Measurements from ENCODE around the gene TENT5C.

- TF ChIP-seq NCOA6 (IDR thresholded peaks at IDR 0.05) (no peak), CHD4 (IDR thresholded peaks at IDR 0.05; ENCODE audit: insufficient read depth, insufficient replicate concordance, low read depth, low read length, poor library complexity, severe bottlenecking) (no peak)
These were observed 34.4 kb upstream of the TENT5C start for GRCh38 chr1:117571496-117571895.

All from K562 (cell line).